ENCODE measurements around the gene AGPAT3.

Gene AGPAT3

DNA sequence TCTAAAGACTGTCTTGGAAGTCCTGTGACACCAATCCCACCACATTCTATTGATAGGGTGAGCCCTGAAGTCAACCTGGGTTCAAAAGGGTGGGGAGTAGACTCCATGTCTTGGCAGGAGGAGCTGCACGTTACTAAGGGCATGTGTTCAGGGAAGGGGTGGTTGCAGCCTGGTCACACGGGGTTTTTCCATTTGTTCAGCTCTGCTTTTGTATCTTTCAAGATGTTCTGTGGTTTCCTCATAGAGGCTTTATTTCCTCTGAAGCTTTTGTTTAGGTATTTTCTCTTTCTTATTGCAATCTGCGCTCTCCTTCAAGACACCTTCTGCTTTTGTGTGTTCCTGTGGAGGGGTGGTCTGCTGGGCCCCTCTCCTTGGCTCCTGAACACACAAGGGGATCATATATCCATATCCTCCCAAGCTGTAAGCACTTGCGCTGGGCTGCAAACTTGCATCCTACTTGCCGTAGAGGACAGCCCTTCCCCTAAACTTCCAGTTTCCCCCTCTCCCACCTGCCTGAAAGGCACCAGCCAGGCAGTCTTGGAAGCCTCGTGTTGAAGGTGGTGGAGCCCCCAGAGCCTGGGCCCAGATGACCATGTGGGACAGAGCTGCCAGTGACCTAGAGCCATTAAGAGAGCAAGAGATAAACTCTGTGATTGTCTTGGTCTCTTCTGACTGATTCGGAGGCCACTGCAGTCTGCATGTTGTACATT lies 84.6 kb downstream of the AGPAT3 start:
- peaks cover 21% of the 10 kb centered on the region for H3K9me3 Mint-ChIP-seq
- DNase-seq (ENCODE audit: low spot score), result no peak
- H3K4me3 Mint-ChIP-seq, result no peak overlapping the region
- H3K36me3 Mint-ChIP-seq (ENCODE audit: low read depth), result peaks cover 50% of the 10 kb centered on the region
- peaks cover 8% of the 10 kb centered on the region for H3K4me1 Mint-ChIP-seq (ENCODE audit: low read depth)
- H3K27ac Mint-ChIP-seq, result peak overlapping the region; percentile 74
- H3K27me3 Mint-ChIP-seq (ENCODE audit: low read depth), result no peaks in the 10 kb centered on the region

DNA sequence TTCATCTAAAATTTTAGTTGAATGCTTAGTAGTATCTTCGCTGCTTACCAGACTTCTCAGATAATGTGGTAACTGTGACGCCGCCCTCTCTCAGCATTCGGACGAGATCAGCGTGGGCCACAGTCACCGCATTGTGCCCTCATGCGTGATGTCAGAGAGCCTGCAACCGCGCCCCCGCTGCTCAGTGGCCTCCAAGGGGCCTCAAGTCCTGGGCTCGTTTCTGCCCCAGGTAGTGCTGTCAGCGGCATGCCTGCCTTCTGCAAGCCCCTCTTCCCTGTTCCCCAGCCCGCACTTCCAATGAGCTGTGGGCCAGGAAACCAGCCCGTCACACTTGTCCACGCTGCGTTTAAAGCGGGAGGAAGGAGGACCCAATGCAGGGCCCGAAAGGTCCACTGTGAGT lies 85.5 kb downstream of the AGPAT3 start:
- Mint-ChIP-seq H3K4me1 (ENCODE audit: low read depth) (peaks cover 8% of the 10 kb centered on the region), H3K27ac (no peak overlapping the region), H3K36me3 (ENCODE audit: low read depth) (peaks cover 50% of the 10 kb centered on the region), H3K27me3 (ENCODE audit: low read depth) (no peaks in the 10 kb centered on the region), H3K9me3 (peaks cover 21% of the 10 kb centered on the region), H3K4me3 (no peak overlapping the region)
- DNase-seq (ENCODE audit: low spot score), result no peak

- Mint-ChIP-seq H3K4me3 (no peak overlapping the region), H3K4me1 (ENCODE audit: low read depth) (peaks cover 8% of the 10 kb centered on the region), H3K9me3 (peaks cover 21% of the 10 kb centered on the region), H3K36me3 (ENCODE audit: low read depth) (peaks cover 45% of the 10 kb centered on the region), H3K27ac (no peak overlapping the region), H3K27me3 (ENCODE audit: low read depth) (no peaks in the 10 kb centered on the region)
- DNase-seq (ENCODE audit: low spot score), result no peak
These were observed 85.9 kb downstream of the AGPAT3 start for GRCh38 chr21:43950936-43951335.

GRCh38 chr21:43951911-43952703 lies 87.1 kb downstream of the AGPAT3 start:
- Mint-ChIP-seq H3K4me1 (ENCODE audit: low read depth) (peaks cover 8% of the 10 kb centered on the region), H3K27ac (no peak overlapping the region), H3K4me3 (no peak overlapping the region), H3K36me3 (ENCODE audit: low read depth) (peaks cover 45% of the 10 kb centered on the region), H3K9me3 (peaks cover 21% of the 10 kb centered on the region), H3K27me3 (ENCODE audit: low read depth) (no peaks in the 10 kb centered on the region)
- no peak for DNase-seq (ENCODE audit: low spot score)

DNA sequence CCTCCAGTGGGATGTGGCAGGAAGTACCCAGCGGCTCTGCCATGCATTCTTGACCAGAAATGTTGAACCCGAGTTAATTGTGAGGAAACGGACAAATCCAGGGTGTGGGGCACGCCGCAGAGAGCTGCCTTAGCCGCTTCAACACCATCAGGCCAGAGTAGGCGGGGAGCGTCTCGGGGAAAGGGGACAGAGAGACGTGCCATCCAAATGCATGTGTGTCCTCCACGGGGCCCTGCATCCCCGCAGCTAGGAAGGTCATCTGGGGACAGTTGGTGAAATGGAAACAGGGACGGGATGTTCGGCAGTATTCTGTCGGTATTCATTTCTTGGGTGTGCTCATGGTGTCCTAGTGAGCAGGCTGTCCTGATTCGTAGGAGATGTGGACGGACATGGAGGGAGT lies 88.0 kb downstream of the AGPAT3 start:
- Mint-ChIP-seq H3K27me3 (ENCODE audit: low read depth) (no peaks in the 10 kb centered on the region), H3K4me1 (ENCODE audit: low read depth) (peaks cover 8% of the 10 kb centered on the region), H3K27ac (no peak overlapping the region)

DNA sequence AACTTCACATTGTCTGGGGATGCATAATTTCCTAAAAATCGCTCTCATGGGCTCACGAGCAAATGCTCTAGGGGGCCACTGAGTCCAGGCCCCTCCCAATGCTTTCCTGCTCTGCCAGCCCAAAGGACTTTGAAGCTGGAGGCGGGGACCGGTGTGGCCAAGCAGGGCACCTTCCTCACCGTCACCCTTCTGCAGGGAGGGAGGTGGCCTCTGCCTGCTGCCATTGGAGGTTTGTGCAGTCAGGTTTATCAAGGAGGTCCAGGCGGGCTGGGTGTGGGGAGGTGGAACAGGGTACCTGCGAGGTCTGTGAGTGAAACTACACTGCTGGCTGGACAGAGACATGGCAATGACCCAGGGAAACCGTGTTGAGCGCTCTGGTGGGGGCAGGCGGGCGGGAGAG lies 89.0 kb downstream of the AGPAT3 start:
- DNase-seq (ENCODE audit: low spot score), result no peak
- Mint-ChIP-seq H3K36me3 (ENCODE audit: low read depth) (peaks cover 27% of the 10 kb centered on the region), H3K4me1 (ENCODE audit: low read depth) (peaks cover 8% of the 10 kb centered on the region), H3K27ac (no peak overlapping the region), H3K4me3 (no peak overlapping the region), H3K27me3 (ENCODE audit: low read depth) (no peaks in the 10 kb centered on the region), H3K9me3 (peaks cover 10% of the 10 kb centered on the region)

More for the DNA sequence above, 88.0 kb downstream of the AGPAT3 start:
- Mint-ChIP-seq H3K4me3 (no peak overlapping the region), H3K36me3 (ENCODE audit: low read depth) (peaks cover 36% of the 10 kb centered on the region), H3K9me3 (peaks cover 19% of the 10 kb centered on the region)
- DNase-seq (ENCODE audit: low spot score), result no peak

- Mint-ChIP-seq H3K9me3 (peaks cover 1% of the 10 kb centered on the region), H3K4me3 (no peak overlapping the region), H3K36me3 (ENCODE audit: low read depth) (peaks cover 19% of the 10 kb centered on the region), H3K27me3 (ENCODE audit: low read depth) (no peaks in the 10 kb centered on the region), H3K27ac (no peak overlapping the region), H3K4me1 (ENCODE audit: low read depth) (peaks cover 2% of the 10 kb centered on the region)
- DNase-seq (ENCODE audit: low spot score), result no peak
These were observed 89.9 kb downstream of the AGPAT3 start for GRCh38 chr21:43954896-43955295.

- H3K9me3 Mint-ChIP-seq, result no peaks in the 10 kb centered on the region
- H3K27ac Mint-ChIP-seq, result no peak overlapping the region
- no peak overlapping the region for H3K4me3 Mint-ChIP-seq
- peaks cover 2% of the 10 kb centered on the region for H3K4me1 Mint-ChIP-seq (ENCODE audit: low read depth)
- no peak for DNase-seq (ENCODE audit: low spot score)
- H3K27me3 Mint-ChIP-seq (ENCODE audit: low read depth), result no peaks in the 10 kb centered on the region
- H3K36me3 Mint-ChIP-seq (ENCODE audit: low read depth), result peaks cover 23% of the 10 kb centered on the region
These were observed 91.1 kb downstream of the AGPAT3 start for GRCh38 chr21:43956019-43956669.

- peaks cover 26% of the 10 kb centered on the region for H3K36me3 Mint-ChIP-seq (ENCODE audit: low read depth)
- no peak overlapping the region for H3K4me3 Mint-ChIP-seq
- DNase-seq (ENCODE audit: low spot score), result no peak
- no peaks in the 10 kb centered on the region for H3K9me3 Mint-ChIP-seq
- H3K4me1 Mint-ChIP-seq (ENCODE audit: low read depth), result peaks cover 2% of the 10 kb centered on the region
- H3K27ac Mint-ChIP-seq, result no peak overlapping the region
- H3K27me3 Mint-ChIP-seq (ENCODE audit: low read depth), result no peaks in the 10 kb centered on the region
These were observed 91.6 kb downstream of the AGPAT3 start for GRCh38 chr21:43956670-43957035.

- no peak for DNase-seq (ENCODE audit: low spot score)
- Mint-ChIP-seq H3K36me3 (ENCODE audit: low read depth) (peaks cover 25% of the 10 kb centered on the region), H3K27ac (no peak overlapping the region), H3K9me3 (no peaks in the 10 kb centered on the region), H3K4me3 (no peak overlapping the region), H3K4me1 (ENCODE audit: low read depth) (peaks cover 2% of the 10 kb centered on the region), H3K27me3 (ENCODE audit: low read depth) (no peaks in the 10 kb centered on the region)
These were observed 92.1 kb downstream of the AGPAT3 start for GRCh38 chr21:43957128-43957571.

DNA sequence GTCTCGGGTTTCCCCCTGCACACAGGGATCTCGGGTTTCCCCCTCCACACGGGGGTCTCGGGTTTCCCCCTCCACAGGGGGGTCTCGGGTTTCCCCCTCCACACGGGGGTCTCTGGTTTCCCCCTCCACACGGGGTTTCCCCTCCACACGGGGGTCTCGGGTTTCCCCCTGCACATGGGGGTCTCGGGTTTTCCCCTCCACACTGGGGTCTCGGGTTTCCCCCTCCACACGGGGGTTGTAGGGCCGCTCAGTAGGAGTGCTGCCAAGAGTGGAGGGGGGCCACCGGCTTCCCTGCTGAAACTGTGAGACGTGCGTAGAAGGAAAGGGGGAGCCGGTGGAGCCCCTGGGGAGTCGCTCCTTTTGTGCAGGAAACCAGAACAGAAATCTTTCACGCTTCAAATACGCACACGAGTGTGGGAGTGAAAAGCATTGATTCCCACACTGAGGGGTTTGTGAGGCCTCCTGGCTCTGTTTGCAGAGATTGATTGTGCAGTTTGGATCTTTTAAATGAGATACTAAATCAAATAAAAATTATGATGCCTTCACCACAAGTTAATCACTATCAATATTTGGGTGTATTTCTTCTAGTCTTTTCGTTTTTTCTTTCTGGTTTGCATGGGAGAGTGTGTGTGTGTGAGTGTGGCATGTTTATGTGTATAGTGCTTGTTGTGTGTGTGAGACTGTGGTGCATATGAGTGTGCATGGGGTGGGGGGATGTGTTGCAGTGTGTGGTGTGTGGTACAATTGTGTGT lies 92.8 kb downstream of the AGPAT3 start:
- Mint-ChIP-seq H3K36me3 (ENCODE audit: low read depth) (peaks cover 29% of the 10 kb centered on the region), H3K9me3 (no peaks in the 10 kb centered on the region), H3K27me3 (ENCODE audit: low read depth) (no peaks in the 10 kb centered on the region), H3K4me1 (ENCODE audit: low read depth) (peaks cover 2% of the 10 kb centered on the region), H3K4me3 (no peak overlapping the region), H3K27ac (no peak overlapping the region)
- no peak for DNase-seq (ENCODE audit: low spot score)

DNA sequence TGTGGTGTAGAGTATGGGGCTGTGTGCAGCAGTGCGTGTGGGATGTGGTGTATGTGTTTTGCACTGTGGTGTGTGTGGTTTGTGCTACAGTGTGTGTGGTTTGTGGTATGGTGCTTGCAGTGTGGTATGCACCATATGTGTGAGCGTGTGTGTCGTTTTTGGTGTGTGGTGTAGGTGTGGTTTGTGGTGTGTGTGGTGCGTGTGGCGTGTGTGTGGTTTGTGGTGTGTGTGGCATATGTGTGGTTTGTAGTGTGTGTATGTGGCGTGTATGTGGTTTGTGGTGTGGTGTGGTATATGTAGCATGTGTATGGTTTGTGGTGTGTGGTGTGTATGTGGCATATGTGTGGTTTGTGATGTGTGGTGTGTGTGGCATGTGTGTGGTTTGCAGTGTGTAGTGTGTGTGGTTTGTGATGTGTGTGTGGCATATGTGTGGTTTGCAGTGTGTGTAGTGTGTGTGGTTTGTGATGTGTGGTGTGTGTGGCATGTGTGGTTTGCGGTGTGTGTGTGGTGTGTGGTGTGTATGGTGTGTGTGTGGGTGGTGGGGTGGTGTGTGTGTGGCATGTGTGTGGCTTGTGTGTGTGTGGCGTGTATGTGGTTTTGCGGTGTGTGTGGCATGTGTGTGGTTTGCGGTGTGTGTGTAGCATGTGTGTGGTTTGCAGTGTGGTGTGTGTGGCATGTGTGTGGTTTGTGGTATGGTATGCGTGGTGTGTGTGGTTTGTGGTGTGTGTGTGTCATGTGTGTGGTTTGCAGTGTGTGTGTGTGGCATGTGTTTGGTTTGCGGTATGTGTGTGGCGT lies 93.5 kb downstream of the AGPAT3 start:
- Mint-ChIP-seq H3K27ac (no peak overlapping the region), H3K4me3 (no peak overlapping the region), H3K36me3 (ENCODE audit: low read depth) (peaks cover 33% of the 10 kb centered on the region), H3K27me3 (ENCODE audit: low read depth) (no peaks in the 10 kb centered on the region), H3K4me1 (ENCODE audit: low read depth) (peaks cover 4% of the 10 kb centered on the region), H3K9me3 (no peaks in the 10 kb centered on the region)
- no peak for DNase-seq (ENCODE audit: low spot score)

Data from T-helper 2 cell treated with Interferon-gamma antibody and Interleukin-4, amounts not matched to agents 5 μg/mL and 100 μg/mL, for 36 hours (primary cell).